ENCODE data around the gene NFIX. TPM values are rescaled to one million over a fixed set of nuclear protein-coding genes. Genes with fewer than 3 reads are reported as not detected.

The NFIX gene
- total and polyA plus RNA-seq, 2 donors (not counting 3 experiments of a cell fraction or from before 2014, with no cell fraction given): 9.8 to 37.7 TPM

- Histone ChIP-seq H3K9me3 (replicated peaks; ENCODE audit: control insufficient read depth, insufficient read depth, low read length) (no peaks in the 10 kb centered on the region), H2AFZ (ENCODE audit: low read depth, low read length) (no peak overlapping the region), H3K9ac (replicated peaks; ENCODE audit: extremely low read depth, insufficient read depth, low read length) (no peak overlapping the region), H3K4me2 (ENCODE audit: insufficient read depth, low read length) (no peak overlapping the region), H3K4me1 (ENCODE audit: control insufficient read depth, extremely low read depth, insufficient read depth, low read length) (peaks cover 4% of the 10 kb centered on the region), H3K9me1 (replicated peaks; ENCODE audit: control insufficient read depth, extremely low read depth, insufficient read depth, low read length) (no peaks in the 10 kb centered on the region), H3K27ac (ENCODE audit: insufficient read depth, low read depth, low read length) (no peak overlapping the region), H3K79me2 (ENCODE audit: control insufficient read depth, insufficient read depth, low read length) (no peaks in the 10 kb centered on the region), H3K36me3 (ENCODE audit: control insufficient read depth in 2 of 2, extremely low read depth in 1 of 2, insufficient read depth in 2 of 2, low read length in 2 of 2) (peaks cover 0 to 8% of the 10 kb centered on the region in 2 experiments), H3K4me3 (replicated peaks in 1 of 3; ENCODE audit: insufficient read depth in 1 of 3, low read depth in 1 of 3, low read length in 3 of 3) (no peak overlapping the region), H3K27me3 (ENCODE audit: control insufficient read depth in 2 of 2, insufficient read depth in 2 of 2, low read length in 2 of 2) (no peaks in the 10 kb centered on the region), H4K20me1 (replicated peaks; ENCODE audit: control insufficient read depth, extremely low read depth, insufficient read depth, low read length) (no peaks in the 10 kb centered on the region)
- BruUV-seq (replicated peaks): no TSS peak
- dilution Hi-C loops (cut with MboI; ENCODE audit: extremely low pct_ligation_motif_present, low sequenced_read_pairs) (no loop called here), intact Hi-C loops (cut with micrococcal nuclease) (no loop called here)
- TF ChIP-seq POLR2AphosphoS5 (IDR thresholded peaks at IDR 0.05; ENCODE audit: insufficient read depth, low read depth, low read length) (no peak), MAX (IDR thresholded peaks at IDR 0.05; ENCODE audit: insufficient read depth, insufficient read length) (no peak), MYC (IDR thresholded peaks at IDR 0.05; ENCODE audit: low read depth, low read length) (no peak), JUN (IDR thresholded peaks at IDR 0.05; ENCODE audit: borderline replicate concordance, insufficient read depth, insufficient read length, low read depth) (no peak), GATA2 (IDR thresholded peaks at IDR 0.05; ENCODE audit: insufficient read depth, insufficient read length, low read depth, low read length) (no peak), POLR2A (IDR thresholded peaks at IDR 0.05; ENCODE audit: low read depth, low read length) (no peak), FOS (IDR thresholded peaks at IDR 0.05; ENCODE audit: borderline replicate concordance, insufficient read depth, low read length) (no peak), CTCF (IDR thresholded peaks at IDR 0.05; ENCODE audit: extremely low read depth in 1 of 2, insufficient read depth in 1 of 2, low read depth in 1 of 2, low read length in 2 of 2) (no peak), EZH2 (IDR thresholded peaks at IDR 0.05; ENCODE audit: borderline replicate concordance, low read depth, low read length, severe bottlenecking) (no peak)
- FAIRE-seq: no peak
- DNase-seq (ENCODE audit: low read depth, low spot score): no peak
- POLR2A ChIA-PET: no interaction called here
- CTCF ChIA-PET: interaction anchor here (3.7 to 4.2 kb wide), 2 partner anchors 43 to 99 kb away, joined by 14 to 32 read pairs; no protein-coding TSS in a partner anchor
These were observed 81.0 kb downstream of the NFIX start for GRCh38 chr19:13076320-13076719.

Measured in endothelial cell of umbilical vein (primary cell).